CD4-positive, alpha-beta T cell treated with Interleukin-4 for 1 hour (primary cell): ENCODE results near the gene RCC2.

Experiments
- DNase-seq, 2 donors: peaks; one replicate each; pipeline ENCODE4 v3.0.0-alpha.2; 2020 to 2022

Gene RCC2

DNA sequence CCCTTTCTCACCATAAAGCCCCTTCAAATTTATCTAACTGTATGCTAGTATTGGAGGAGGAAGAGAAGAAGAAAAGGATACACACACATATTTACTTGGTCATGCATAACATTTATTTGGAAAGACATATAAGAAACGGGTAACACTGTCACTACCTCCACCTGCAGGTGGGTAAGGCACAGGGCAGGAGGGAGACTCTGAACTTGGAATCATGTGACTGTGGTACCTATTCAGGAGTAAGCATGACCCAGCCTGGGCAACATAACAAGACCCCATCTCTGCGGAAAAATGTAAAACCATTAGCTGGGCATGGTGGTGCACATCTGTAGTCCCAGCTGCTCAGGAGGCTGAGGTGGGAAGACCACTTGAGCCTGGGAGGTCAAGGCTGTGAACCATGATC lies 68.9 kb downstream of the RCC2 start:
- no peak for DNase-seq

DNA sequence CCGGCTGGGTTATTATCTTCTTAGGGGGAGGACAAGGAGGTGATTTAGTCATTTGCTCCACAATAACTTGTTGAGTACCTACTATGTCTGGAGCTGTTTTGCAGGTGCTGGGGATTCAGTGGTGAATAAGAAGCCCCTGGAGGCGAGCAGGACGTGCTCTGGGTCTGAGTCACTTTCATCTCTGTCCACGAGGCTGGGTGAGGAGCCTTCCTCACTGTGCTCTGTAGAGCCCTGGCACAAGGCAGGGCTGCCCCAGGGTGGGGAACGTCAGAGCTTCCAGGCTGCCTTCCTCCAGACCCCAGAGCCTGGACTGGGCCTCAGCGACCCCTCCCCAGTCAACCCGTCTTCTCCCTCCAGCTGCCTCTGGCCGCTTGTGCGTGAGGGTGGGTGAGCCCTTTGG lies 70.0 kb downstream of the RCC2 start:
- no peak for DNase-seq

DNA sequence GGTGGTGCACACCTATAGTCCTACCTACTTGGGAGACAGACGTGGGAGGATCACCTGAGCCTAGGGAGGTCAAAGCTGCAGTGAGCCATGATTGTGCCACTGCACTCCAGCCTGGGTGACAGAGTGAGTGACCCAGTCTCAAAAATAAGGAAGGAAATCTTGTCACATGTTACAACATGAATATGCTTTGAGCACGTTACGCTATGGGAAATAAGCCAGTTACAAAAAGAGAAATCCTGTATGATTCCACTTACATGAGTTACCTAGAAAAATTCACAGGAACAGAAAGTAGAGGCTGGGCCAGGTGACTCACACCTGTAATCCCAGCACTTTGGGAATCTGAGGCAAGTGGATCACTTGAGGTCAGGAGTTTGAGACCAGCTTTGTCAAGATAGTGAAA lies 74.2 kb downstream of the RCC2 start:
- peak in 1 of 2 donors; percentile 15 for DNase-seq

DNA sequence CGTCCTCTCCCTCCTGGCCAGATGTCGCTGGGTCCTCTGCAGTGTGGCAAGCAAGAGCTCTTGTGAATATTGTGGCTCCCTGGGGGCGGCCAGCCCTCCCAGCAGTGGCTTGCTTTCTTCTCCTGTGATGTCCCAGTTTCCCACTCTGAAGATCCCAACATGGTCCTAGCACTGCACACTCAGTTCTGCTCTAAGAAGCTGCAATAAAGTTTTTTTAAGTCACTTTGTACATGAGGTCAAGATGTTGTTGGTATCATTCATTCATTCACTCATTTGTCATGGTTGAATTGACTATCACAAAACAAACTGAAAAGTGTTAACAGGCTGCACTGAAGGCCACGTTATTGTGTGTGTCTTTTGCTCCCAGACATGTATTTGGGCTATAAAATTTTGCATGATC lies 75.7 kb downstream of the RCC2 start:
- no peak for DNase-seq

DNA sequence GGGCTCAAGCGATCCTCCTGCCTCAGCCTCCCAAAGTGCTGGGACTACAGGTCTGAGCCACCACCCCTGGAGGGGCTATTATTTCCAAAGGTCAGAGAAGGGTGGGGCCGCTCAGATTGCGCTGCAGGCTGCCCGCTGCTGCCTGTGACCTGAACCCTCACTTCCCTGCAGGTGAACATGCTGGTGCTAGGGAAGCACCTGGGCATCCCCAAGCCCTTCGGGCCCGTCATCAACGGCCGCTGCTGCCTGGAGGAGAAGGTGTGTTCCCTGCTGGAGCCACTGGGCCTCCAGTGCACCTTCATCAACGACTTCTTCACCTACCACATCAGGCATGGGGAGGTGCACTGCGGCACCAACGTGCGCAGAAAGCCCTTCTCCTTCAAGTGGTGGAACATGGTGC lies 76.1 kb downstream of the RCC2 start:
- DNase-seq: no peak

DNA sequence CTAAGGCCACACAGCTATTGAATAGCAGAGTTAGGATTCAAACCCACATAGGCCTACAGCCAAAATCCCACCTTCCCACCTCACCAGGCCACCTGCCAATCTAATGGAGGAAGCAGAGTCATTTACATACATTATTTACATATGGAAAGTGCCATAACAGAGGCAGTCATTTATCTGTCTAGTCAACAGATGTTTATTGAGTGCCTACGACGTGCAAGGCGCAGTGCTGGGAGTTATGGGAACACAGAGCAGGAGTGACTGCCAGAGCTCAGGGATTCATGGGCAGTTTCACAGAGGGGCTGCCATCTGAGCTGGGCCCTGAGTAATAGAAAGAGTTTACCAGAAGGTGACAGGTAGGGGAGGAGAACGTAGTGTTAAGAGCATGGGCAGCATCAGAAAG lies 77.8 kb downstream of the RCC2 start:
- DNase-seq: no peak

DNA sequence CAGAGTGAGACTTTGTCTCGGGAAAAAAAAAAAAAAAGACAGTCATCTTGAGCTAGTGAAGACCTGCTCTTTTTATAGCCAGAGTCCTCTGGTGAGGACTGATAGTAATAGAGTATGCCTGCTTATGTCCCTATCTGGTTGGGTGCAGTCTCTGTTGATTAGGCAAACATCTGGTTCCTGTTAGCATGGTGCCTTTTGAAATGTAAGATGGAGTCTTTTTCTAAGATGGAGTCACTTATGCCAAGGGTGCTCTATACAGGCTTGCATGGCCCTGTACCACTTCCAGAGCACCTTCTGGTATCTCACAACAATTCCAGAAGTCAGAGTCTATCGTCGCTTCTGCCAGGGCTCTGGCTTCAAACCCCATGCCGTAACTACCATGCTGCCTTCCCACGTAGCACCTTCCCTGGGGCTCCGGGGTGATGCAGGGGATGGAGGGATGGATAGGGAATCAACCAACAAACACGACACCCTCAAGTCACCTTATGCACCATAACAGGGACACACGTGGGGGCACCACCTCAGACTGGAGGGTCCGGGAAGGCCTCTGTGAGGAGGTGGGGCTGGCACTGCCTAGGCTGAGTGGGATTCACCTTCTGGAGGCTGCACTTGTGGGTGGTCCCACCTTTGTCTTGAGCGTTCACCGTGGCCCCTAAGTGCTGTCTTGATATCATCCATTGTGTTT lies 79.1 kb downstream of the RCC2 start:
- DNase-seq: no peak

DNA sequence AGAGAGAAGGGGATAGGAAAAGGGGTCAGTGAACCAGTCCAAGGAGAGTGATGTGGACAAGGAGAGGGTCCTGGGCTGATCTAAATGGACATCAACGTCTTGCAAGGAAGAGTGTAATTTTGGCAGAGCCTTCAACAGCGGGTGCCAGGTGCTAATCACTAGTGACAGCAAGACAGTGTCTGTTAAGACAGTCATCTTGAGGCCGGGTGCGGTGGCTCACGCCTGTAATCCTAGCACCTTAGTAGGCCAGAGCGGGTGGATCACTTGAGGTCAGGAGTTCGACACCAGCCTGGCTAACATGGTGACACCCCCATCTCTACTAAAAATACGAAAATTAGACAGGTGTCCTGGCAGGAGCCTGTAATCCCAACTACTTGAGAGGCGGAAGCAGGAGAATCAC lies 79.7 kb downstream of the RCC2 start:
- DNase-seq: no peak

DNA sequence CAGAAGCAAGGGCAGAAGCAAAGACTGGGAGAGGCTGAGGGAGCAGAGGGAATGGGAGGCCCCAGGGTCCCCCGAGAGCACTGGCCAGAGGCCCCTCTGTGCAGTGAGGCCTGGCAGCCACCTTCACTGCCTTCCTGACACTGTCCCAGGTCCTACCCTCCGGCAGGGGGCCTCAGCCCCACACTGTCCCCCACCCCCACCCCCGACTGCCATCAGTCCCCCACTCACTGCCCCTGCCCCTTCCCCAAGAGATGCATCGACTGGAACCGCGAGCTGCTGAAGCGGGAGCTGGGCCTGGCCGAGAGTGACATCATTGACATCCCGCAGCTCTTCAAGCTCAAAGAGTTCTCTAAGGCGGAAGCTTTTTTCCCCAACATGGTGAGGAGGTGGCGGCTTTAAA lies 80.4 kb downstream of the RCC2 start:
- no peak for DNase-seq

DNA sequence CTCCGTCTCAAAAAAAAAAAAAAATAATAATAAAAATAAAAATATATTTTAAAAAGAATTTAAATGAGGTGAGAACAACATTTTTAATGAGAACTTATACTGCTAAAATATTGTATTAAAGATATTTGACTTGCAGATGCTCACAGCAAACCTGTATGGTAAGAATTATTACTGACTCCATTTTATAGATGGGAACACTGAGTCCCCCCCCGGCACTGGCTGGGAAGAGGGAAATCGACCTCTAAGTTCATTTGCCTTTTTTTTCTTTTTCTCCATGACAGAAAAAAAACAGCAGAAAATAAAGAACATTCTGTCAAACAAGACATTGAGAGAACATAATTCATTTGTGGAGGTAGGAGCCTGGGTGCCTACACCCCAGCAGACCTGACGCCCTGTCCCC lies 80.9 kb downstream of the RCC2 start:
- DNase-seq: no peak
